Endothelial cell of umbilical vein (primary cell): ENCODE data around the gene MROH2A. TPM values are rescaled to one million over a fixed set of nuclear protein-coding genes. Genes with fewer than 3 reads are reported as not detected.

ENCODE experiments used
- BruUV-seq: library from RNA; stranded (reverse); fragments of 400-500 nt; replicated peaks from 2 replicates; lab custom pipeline; 2021; lab: Mats Ljungman, UMichigan
- CTCF ChIA-PET: fragments of 300-600, 350-600 bp; sonication (Branson Sonifier 250); formaldehyde crosslinking; loops from one replicate; lab custom pipeline; 2021; ENCODE audit warnings: antibody characterized with exemption, inconsistent platforms; lab: Charles Lee
- POLR2A ChIA-PET: fragments of 300-600, 350-600 bp; sonication (Branson Sonifier 250); formaldehyde crosslinking; loops from one replicate; lab custom pipeline; 2021; ENCODE audit warnings: antibody characterized with exemption, inconsistent platforms; lab: Charles Lee
- DNase-seq: peaks from one replicate; pipeline ENCODE4 v3.0.0-alpha.2; 2011; ENCODE audit warnings: low read depth, low spot score
- FAIRE-seq: peaks from 2 replicates; lab custom pipeline; 2011; peaks lifted over from hg19 to GRCh38; lab: Jason Lieb, UNC
- H2AFZ ChIP-seq: 2 replicates; pipeline ENCODE4 v1.6.0; 2012; ENCODE audit warnings: low read depth, low read length, control low read depth, inconsistent platforms
- H3K27ac ChIP-seq: 2 replicates; pipeline ENCODE4 v1.5.1; 2011; ENCODE audit warnings: low read depth, mild to moderate bottlenecking, control low read depth, low read length, moderate library complexity; ENCODE audit not compliant: insufficient read depth
- H3K27me3 ChIP-seq, 2 experiments: 2 replicates each; pipeline versions ENCODE4 v1.6.0 to v1.6.1; 2011; ENCODE audit warnings: low read length in 2 of 2, mixed read lengths in 1 of 2; ENCODE audit not compliant: control insufficient read depth in 2 of 2, insufficient read depth in 2 of 2
- H3K36me3 ChIP-seq, 2 experiments: 2 replicates in 1 of 2; 3 replicates in 1 of 2; pipeline ENCODE4 v1.5.1; 2011; ENCODE audit warnings: low read length in 2 of 2, mild to moderate bottlenecking in 1 of 2, moderate library complexity in 1 of 2; ENCODE audit not compliant: control insufficient read depth in 2 of 2, insufficient read depth in 2 of 2; ENCODE audit errors: extremely low read depth in 1 of 2
- H3K4me1 ChIP-seq: 3 replicates; pipeline ENCODE4 v1.5.1; 2011; ENCODE audit warnings: mild to moderate bottlenecking, low read length; ENCODE audit not compliant: control insufficient read depth, insufficient read depth; ENCODE audit errors: extremely low read depth
- H3K4me2 ChIP-seq: 2 replicates; pipeline ENCODE4 v1.6.1; 2011; ENCODE audit warnings: low read length, control low read depth, mixed read lengths; ENCODE audit not compliant: insufficient read depth
- H3K4me3 ChIP-seq, 3 experiments: fragments of 200-600 bp in 1 of 3; sonication (generic), shearing (Covaris generic) in 1 of 3; replicated peaks in 1 of 3; 2 replicates each; pipeline ENCODE4 v1.5.1; 2011 to 2016; ENCODE audit warnings: control low read depth in 3 of 3, low read length in 3 of 3, mild to moderate bottlenecking in 2 of 3, inconsistent platforms in 1 of 3, low read depth in 1 of 3, moderate library complexity in 1 of 3; ENCODE audit not compliant: insufficient read depth in 1 of 3
- H3K79me2 ChIP-seq: 2 replicates; pipeline ENCODE4 v1.6.0; 2012; ENCODE audit warnings: low read length, inconsistent platforms; ENCODE audit not compliant: control insufficient read depth, insufficient read depth
- H3K9ac ChIP-seq: replicated peaks from 2 replicates; pipeline ENCODE3; 2011; ENCODE audit warnings: low read length, control low read depth; ENCODE audit not compliant: insufficient read depth; ENCODE audit errors: extremely low read depth
- H3K9me1 ChIP-seq: replicated peaks from 3 replicates; pipeline ENCODE4 v1.6.0; 2011; ENCODE audit warnings: mild to moderate bottlenecking, low read length; ENCODE audit not compliant: control insufficient read depth, insufficient read depth; ENCODE audit errors: extremely low read depth
- H3K9me3 ChIP-seq: replicated peaks from 2 replicates; pipeline ENCODE4 v1.5.1; 2012; ENCODE audit warnings: low read length, inconsistent platforms; ENCODE audit not compliant: control insufficient read depth, insufficient read depth
- H4K20me1 ChIP-seq: replicated peaks from 2 replicates; pipeline ENCODE3; 2011; ENCODE audit warnings: mild to moderate bottlenecking, low read length; ENCODE audit not compliant: control insufficient read depth, insufficient read depth; ENCODE audit errors: extremely low read depth
- CTCF ChIP-seq, 2 donors: IDR thresholded peaks; 1 replicate in 1 of 2; 2 replicates in 1 of 2; pipeline ENCODE4 v1.5.1; 2011; ENCODE audit warnings: low read length in 2 of 2, mild to moderate bottlenecking in 2 of 2, moderate library complexity in 2 of 2, control low read depth in 1 of 2, inconsistent platforms in 1 of 2, low read depth in 1 of 2; ENCODE audit not compliant: insufficient read depth in 1 of 2; ENCODE audit errors: extremely low read depth in 1 of 2
- EZH2 ChIP-seq: IDR thresholded peaks from 2 replicates; pipeline ENCODE4 v1.6.1; 2012; ENCODE audit warnings: borderline replicate concordance, low read depth, mild to moderate bottlenecking, moderate library complexity, low read length, inconsistent platforms; ENCODE audit not compliant: severe bottlenecking
- FOS ChIP-seq: IDR thresholded peaks from 2 replicates; pipeline ENCODE4 v1.6.1; 2011; ENCODE audit warnings: mild to moderate bottlenecking, low read length, moderate library complexity, borderline replicate concordance; ENCODE audit not compliant: insufficient read depth
- GATA2 ChIP-seq: IDR thresholded peaks from 2 replicates; pipeline ENCODE4 v1.7.0; 2011; ENCODE audit warnings: low read depth, mild to moderate bottlenecking, moderate library complexity, mixed read lengths, low read length; ENCODE audit not compliant: insufficient read length, insufficient read depth
- JUN ChIP-seq: IDR thresholded peaks from 2 replicates; pipeline ENCODE4 v1.6.1; 2011; ENCODE audit warnings: borderline replicate concordance, low read depth; ENCODE audit not compliant: insufficient read length, insufficient read depth
- MYC ChIP-seq: IDR thresholded peaks from one replicate; pipeline ENCODE4 v1.6.1; 2011; ENCODE audit warnings: mild to moderate bottlenecking, low read depth, low read length
- POLR2A ChIP-seq: IDR thresholded peaks from 2 replicates; pipeline ENCODE4 v1.6.1; 2012; ENCODE audit warnings: low read depth, mild to moderate bottlenecking, control low read depth, low read length
- POLR2AphosphoS5 ChIP-seq: IDR thresholded peaks from 2 replicates; pipeline ENCODE4 v1.6.1; 2012; ENCODE audit warnings: low read depth, mild to moderate bottlenecking, control low read depth, low read length, moderate library complexity; ENCODE audit not compliant: insufficient read depth
- dilution Hi-C: fragments of 300-500 bp; cut with MboI; formaldehyde crosslinking; loops from one replicate; pipeline ENCODE4 v1.15.0; 2019; ENCODE audit warnings: low sequenced_read_pairs; ENCODE audit not compliant: extremely low pct_ligation_motif_present
- intact Hi-C: fragments of 100-400 bp; cut with micrococcal nuclease; formaldehyde crosslinking; loops from one replicate; pipeline ENCODE4 v1.10.0; 2022
- polyA plus RNA-seq, 4 experiments: library from polyadenylated mRNA; depleted of rRNA in 3 of 4; stranded (reverse) in 3 of 4; unstranded in 1 of 4; fragments of >200 nt; gene quantifications; 2 replicates each; pipeline versions ENCODE4 v1.2.1 to v1.2.3, GENCODE V29; 2011 to 2012; ENCODE audit warnings: missing spikeins in 1 of 4
- total RNA-seq: library from RNA; stranded (reverse); gene quantifications from 2 replicates; pipeline ENCODE4 v1.2.3, GENCODE V29; 2021
- TF ChIP-seq, protein P1 (sequence below): IDR thresholded peaks from 2 replicates; pipeline ENCODE4 v1.6.1; 2011; ENCODE audit not compliant: insufficient read depth, insufficient read length

MROH2A gene
- total and polyA plus RNA-seq, 2 donors (not counting 3 experiments of a cell fraction or from before 2014, with no cell fraction given): not detected

DNA sequence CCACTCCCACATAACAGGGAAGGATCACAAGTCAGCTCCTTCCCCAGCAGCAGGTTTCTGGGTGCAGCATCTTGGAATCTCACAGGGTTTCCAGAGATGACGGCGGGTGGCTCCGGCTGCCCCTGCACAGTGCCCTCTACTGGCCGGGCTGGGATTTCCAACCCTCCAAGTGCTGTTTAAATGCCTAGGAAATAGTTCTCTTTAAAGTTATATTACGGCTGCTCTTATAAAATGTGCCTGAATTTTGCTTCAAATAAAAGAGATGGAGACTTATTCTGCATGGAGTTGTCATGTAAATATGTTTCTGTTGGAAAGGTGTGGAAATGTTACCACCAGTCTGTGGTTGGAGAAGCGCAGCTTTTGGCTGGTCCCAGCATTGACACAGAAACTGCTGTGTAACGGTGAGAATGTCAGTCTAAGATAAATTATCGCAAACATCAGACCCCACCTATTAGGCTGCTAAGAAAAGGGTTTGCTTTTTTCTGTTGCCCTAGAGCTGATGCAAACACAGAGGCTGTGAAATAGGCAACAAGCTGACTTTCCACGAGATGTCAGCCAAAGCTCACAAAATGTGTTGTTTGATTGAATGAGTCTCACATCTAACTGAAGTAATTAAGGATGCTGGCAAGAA lies 79.5 kb downstream of the MROH2A start:
- Histone ChIP-seq H3K27ac (no peak overlapping the region), H3K79me2 (peaks cover 17% of the 10 kb centered on the region), H2AFZ (no peak overlapping the region), H3K4me3 (no peak overlapping the region), H3K27me3 (no peaks in the 10 kb centered on the region), H3K9me1 (no peaks in the 10 kb centered on the region), H3K4me1 (peaks cover 8% of the 10 kb centered on the region), H3K9ac (no peak overlapping the region), H3K36me3 (no peaks in the 10 kb centered on the region), H3K4me2 (no peak overlapping the region), H4K20me1 (no peaks in the 10 kb centered on the region), H3K9me3 (no peaks in the 10 kb centered on the region)
- intact Hi-C loops (loop anchor here (10.0 kb wide), 1 partner anchor 503 kb away; the partner anchor contains the start of gene DGKD), dilution Hi-C loops (no loop called here)
- POLR2A ChIA-PET: no interaction called here
- no peak for FAIRE-seq
- peak; percentile 5 for DNase-seq
- no TSS peak for BruUV-seq
- TF ChIP-seq FOS (no peak), CTCF (IDR thresholded peaks at IDR 0.05; ENCODE audit: extremely low read depth in 1 of 2, insufficient read depth in 1 of 2, low read depth in 1 of 2, low read length in 2 of 2) (peak; percentile 63 to 67)
- CTCF ChIA-PET: interaction anchor here (0.8 to 1.9 kb wide), 7 partner anchors 25 to 688 kb away, joined by 3 to 6 read pairs (median 3); no protein-coding TSS in a partner anchor

DNA sequence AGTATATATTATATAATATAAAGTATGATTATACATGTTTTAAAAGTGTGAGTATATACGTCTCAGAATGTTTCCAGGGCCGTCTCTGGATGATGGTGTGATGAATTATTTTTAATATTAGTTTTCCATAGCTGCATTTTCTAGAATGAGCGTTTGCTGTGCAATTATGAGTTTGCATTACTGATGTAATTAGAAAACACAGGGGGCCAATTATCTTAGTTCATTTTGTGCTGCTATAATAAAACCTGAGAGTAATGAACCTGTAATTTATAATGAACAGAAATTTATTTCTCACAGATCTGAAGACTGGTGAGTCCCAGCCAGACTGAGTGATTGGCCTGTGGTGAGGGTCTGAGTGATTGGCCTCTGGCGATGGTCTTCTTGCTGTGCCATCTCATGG lies 80.2 kb downstream of the MROH2A start:
- BruUV-seq: no TSS peak
- CTCF ChIA-PET: interaction anchor here (0.8 to 1.9 kb wide), 5 partner anchors 26 to 687 kb away, joined by 3 to 6 read pairs (median 3); no protein-coding TSS in a partner anchor
- intact Hi-C loops: loop anchor here (10.0 kb wide), 1 partner anchor 504 kb away; the partner anchor contains the start of gene DGKD

More for the DNA sequence above, 80.2 kb downstream of the MROH2A start:
- Histone ChIP-seq H3K9ac (no peak overlapping the region), H3K4me1 (peaks cover 4% of the 10 kb centered on the region), H3K27ac (no peak overlapping the region), H3K4me3 (no peak overlapping the region), H4K20me1 (no peaks in the 10 kb centered on the region), H3K9me1 (no peaks in the 10 kb centered on the region), H3K4me2 (no peak overlapping the region), H3K27me3 (no peaks in the 10 kb centered on the region), H2AFZ (no peak overlapping the region), H3K36me3 (no peaks in the 10 kb centered on the region), H3K9me3 (no peaks in the 10 kb centered on the region), H3K79me2 (peaks cover 10% of the 10 kb centered on the region)
- FAIRE-seq: no peak
- dilution Hi-C loops: no loop called here
- POLR2A ChIA-PET: no interaction called here
- TF ChIP-seq POLR2A: no peak
- no peak for TF ChIP-seq FOS
- TF ChIP-seq MYC: no peak
- TF ChIP-seq, protein P1, sequence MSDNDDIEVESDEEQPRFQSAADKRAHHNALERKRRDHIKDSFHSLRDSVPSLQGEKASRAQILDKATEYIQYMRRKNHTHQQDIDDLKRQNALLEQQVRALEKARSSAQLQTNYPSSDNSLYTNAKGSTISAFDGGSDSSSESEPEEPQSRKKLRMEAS: no peak
- TF ChIP-seq POLR2AphosphoS5: no peak
- TF ChIP-seq JUN: no peak
- TF ChIP-seq CTCF (IDR thresholded peaks at IDR 0.05; ENCODE audit: extremely low read depth in 1 of 2, insufficient read depth in 1 of 2, low read depth in 1 of 2, low read length in 2 of 2): no peak
- TF ChIP-seq EZH2: no peak
- no peak for TF ChIP-seq GATA2
- DNase-seq: no peak
